ENCODE measurements around the gene MYLIP.

MYLIP gene

DNA sequence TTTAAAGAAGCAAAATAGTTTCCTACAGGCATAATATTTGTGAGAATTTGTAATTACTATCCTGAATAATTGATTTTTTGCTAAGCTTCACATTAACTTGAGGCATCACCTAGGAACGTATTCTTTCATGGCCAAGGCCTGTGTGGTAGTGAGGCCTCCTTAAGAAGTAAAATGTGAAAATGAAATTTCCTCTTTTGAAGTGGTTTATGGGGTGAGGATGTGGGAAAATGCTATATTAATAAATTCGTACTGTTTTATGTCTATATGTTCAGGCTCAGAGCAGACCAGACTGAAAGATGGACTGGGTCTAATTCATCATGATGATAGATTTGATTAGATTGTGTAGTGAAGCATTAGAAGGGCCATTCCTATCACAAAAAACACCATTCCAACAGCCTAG lies 33.1 kb downstream of the MYLIP start:
- no peak for DNase-seq (ENCODE audit: low spot score)
- no peak for TF ChIP-seq CTCF (IDR thresholded peaks at IDR 0.05; ENCODE audit: extremely low read depth, missing control alignments)

- DNase-seq (ENCODE audit: low spot score) = no peak
- TF ChIP-seq CTCF (IDR thresholded peaks at IDR 0.05; ENCODE audit: extremely low read depth, missing control alignments) = no peak
Observed at GRCh38 chr6:16163066-16163465, 34.2 kb downstream of the MYLIP start.

- no peak for TF ChIP-seq CTCF (IDR thresholded peaks at IDR 0.05; ENCODE audit: extremely low read depth, missing control alignments)
- no peak for DNase-seq (ENCODE audit: low spot score)
Observed at GRCh38 chr6:16163535-16164300, 34.8 kb downstream of the MYLIP start.

GRCh38 chr6:16165641-16166040 lies 36.8 kb downstream of the MYLIP start:
- no peak for DNase-seq (ENCODE audit: low spot score)
- TF ChIP-seq CTCF (IDR thresholded peaks at IDR 0.05; ENCODE audit: extremely low read depth, missing control alignments) = no peak

DNA sequence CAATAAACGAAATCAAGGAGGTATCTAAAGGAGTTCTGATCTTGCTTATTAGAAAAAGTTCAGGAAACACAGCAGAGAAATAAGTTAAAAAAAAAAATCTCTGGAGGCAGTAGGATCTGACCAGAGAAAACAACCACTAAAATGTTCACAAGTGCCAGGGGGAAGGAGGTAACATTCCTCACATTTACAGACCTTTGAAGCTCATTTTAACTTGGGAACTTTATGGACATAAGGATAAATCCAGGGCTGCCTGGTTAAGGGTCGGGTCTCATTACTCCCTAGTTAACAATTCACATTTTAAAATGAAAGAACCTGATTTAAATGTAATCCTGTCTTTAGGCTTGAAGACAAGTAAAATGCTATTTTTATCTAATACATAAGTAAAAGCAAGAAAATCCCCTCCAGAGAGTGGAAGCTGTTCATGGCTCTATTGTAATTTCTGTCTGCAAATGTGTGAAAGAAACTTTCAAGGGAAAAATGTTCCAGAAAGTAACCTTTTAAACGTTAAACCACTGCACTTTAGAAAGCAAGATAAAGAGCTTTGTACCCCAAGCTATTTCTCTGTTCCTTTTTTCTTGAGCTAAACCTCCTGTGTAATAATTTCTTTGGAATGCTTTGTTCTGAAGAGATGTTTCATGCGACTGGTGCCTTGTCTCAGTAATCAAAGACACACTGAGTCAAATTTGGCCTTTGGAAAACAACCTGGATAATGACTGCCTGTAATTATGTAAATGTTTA lies 38.2 kb downstream of the MYLIP start:
- no peak for DNase-seq (ENCODE audit: low spot score)
- TF ChIP-seq CTCF (IDR thresholded peaks at IDR 0.05; ENCODE audit: extremely low read depth, missing control alignments) = no peak

GRCh38 chr6:16168121-16168520 lies 39.2 kb downstream of the MYLIP start:
- no peak for TF ChIP-seq CTCF (IDR thresholded peaks at IDR 0.05; ENCODE audit: extremely low read depth, missing control alignments)
- DNase-seq (ENCODE audit: low spot score) = no peak

DNA sequence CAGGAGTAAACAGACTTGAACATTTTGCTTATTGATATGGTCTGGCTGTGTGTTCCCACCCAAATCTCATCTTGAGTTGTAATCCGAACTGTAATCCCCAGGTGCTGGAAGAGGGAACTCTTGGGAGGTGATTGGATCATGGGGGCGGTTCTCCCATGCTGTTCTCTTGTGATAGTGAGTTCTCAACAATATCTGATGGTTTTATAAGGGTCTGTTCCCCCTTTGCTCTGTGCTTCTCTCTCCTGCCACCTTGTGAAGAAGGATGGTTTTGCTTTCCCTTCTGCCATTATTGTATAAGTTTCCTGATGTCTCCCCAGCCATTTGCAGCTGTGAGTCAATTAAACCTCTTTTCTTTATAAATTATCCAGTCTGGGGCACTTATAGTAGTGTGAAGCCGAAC lies 40.0 kb downstream of the MYLIP start:
- peak; percentile 28 for TF ChIP-seq CTCF (IDR thresholded peaks at IDR 0.05; ENCODE audit: extremely low read depth, missing control alignments)
- no peak for DNase-seq (ENCODE audit: low spot score)

Data from GM20000 (cell line).